ENCODE data around the gene PDCD1. TPM values are rescaled to one million over a fixed set of nuclear protein-coding genes. Genes with fewer than 3 reads are reported as not detected.

The PDCD1 gene
- total and polyA plus RNA-seq, 10 of the 15 experiments (the other 5 are each of a cell fraction or from before 2014, with no cell fraction given), result 0.62 to 6.4 (median 2.9) TPM; not detected in 2

- H3K27me3 ChIP-seq (replicated peaks in 1 of 2; ENCODE audit: control insufficient read depth in 2 of 2, insufficient read depth in 2 of 2, low read length in 1 of 2), result no peaks in the 10 kb centered on the region
- no peaks in the 10 kb centered on the region for H3K79me2 ChIP-seq (ENCODE audit: control insufficient read depth, insufficient read depth, low read length)
- H3K4me2 ChIP-seq (ENCODE audit: control insufficient read depth, insufficient read depth), result no peak overlapping the region
- ATAC-seq, result no peak
- 92% methylated on average over 21 of the region's 23 CpGs for WGBS (ENCODE audit: insufficient coverage, insufficient replicate concordance, low lambda C conversion rate, missing lambda C conversion rate)
- H3K9me3 ChIP-seq (replicated peaks; ENCODE audit: control insufficient read depth, insufficient read depth, low read length), result no peaks in the 10 kb centered on the region; the same call in 2 of the 3 replicates
- TF ChIP-seq NR2F1 (conservative IDR thresholded peaks at IDR 0.05), result no peak
- no peak for TF ChIP-seq SMC3 (IDR thresholded peaks at IDR 0.05; ENCODE audit: borderline replicate concordance, low read length)
- TF ChIP-seq SIX5 (IDR thresholded peaks at IDR 0.05; ENCODE audit: low read depth, low read length, severe bottlenecking), result no peak
- no peak for TF ChIP-seq MYC (IDR thresholded peaks at IDR 0.05; ENCODE audit: insufficient read depth, insufficient read length, insufficient replicate concordance, low read length, severe bottlenecking)
- no peak for TF ChIP-seq CBFB (IDR thresholded peaks at IDR 0.05; ENCODE audit: low read depth)
- no peak for TF ChIP-seq ASH2L (IDR thresholded peaks at IDR 0.05; ENCODE audit: borderline replicate concordance, low read depth)
- no peak for TF ChIP-seq KLF5 (IDR thresholded peaks at IDR 0.05; ENCODE audit: partially characterized antibody)
- no peak overlapping the region for H2AFZ ChIP-seq (ENCODE audit: control insufficient read depth, low read depth, low read length)
- no peak for DNase-seq (ENCODE audit: low read depth, low spot score)
- POLR2A ChIA-PET, result no interaction called here
- H3K4me3 ChIP-seq, result no peak overlapping the region
- no peak for FAIRE-seq
- no TSS peak for BruUV-seq (replicated peaks)
- H3K36me3 ChIP-seq (ENCODE audit: control insufficient read depth in 2 of 2, insufficient read depth in 2 of 2, low read length in 1 of 2), result no peaks in the 10 kb centered on the region
- SMC1A ChIA-PET (ENCODE audit: uncharacterized antibody, unreplicated experiment), result no interaction called here
- intact Hi-C loops (cut with micrococcal nuclease; ENCODE audit: unreplicated experiment), result no loop called here
- in situ Hi-C loops (cut with MboI), result no loop called here
- H3K27ac ChIP-seq (ENCODE audit: control insufficient read depth, insufficient read depth), result no peak overlapping the region
- RAD21 ChIA-PET (ENCODE audit: unreplicated experiment), result no interaction called here
- no peaks in the 10 kb centered on the region for H4K20me1 ChIP-seq (ENCODE audit: control insufficient read depth, insufficient read depth)
- H3K4me1 ChIP-seq (ENCODE audit: control insufficient read depth, insufficient read depth, low read length), result no peaks in the 10 kb centered on the region
- no peak overlapping the region for H3K9ac ChIP-seq (ENCODE audit: control insufficient read depth, insufficient read depth, low read length)
- CTCF ChIA-PET, result interaction anchor here (0.5 kb wide), 1 partner anchor 147 kb away, joined by 4 read pairs; no protein-coding TSS in a partner anchor
Observed at GRCh38 chr2:241894056-241894641, 35.5 kb upstream of the PDCD1 start.

GRCh38 chr2:241893265-241893664 lies 34.6 kb upstream of the PDCD1 start:
- CTCF ChIA-PET, result interaction anchor here (0.6 kb wide), 1 partner anchor 10 kb away, joined by 3 read pairs; no protein-coding TSS in a partner anchor
- SMC1A ChIA-PET (ENCODE audit: uncharacterized antibody, unreplicated experiment), result no interaction called here
- no TSS peak for BruUV-seq (replicated peaks)
- H3K79me2 ChIP-seq (ENCODE audit: control insufficient read depth, insufficient read depth, low read length), result no peaks in the 10 kb centered on the region
- no peak for DNase-seq (ENCODE audit: low read depth, low spot score)
- no peak overlapping the region for H3K9ac ChIP-seq (ENCODE audit: control insufficient read depth, insufficient read depth, low read length)
- FAIRE-seq, result no peak
- no peak overlapping the region for H3K27ac ChIP-seq (ENCODE audit: control insufficient read depth, insufficient read depth)
- no peak overlapping the region for H3K4me3 ChIP-seq
- 86% methylated on average over 16 of the region's 16 CpGs for WGBS (ENCODE audit: insufficient coverage, insufficient replicate concordance, low lambda C conversion rate, missing lambda C conversion rate)
- in situ Hi-C loops (cut with MboI), result no loop called here
- RAD21 ChIA-PET (ENCODE audit: unreplicated experiment), result no interaction called here
- intact Hi-C loops (cut with micrococcal nuclease; ENCODE audit: unreplicated experiment), result no loop called here
- no peak overlapping the region for H2AFZ ChIP-seq (ENCODE audit: control insufficient read depth, low read depth, low read length)
- H3K27me3 ChIP-seq (replicated peaks in 1 of 2; ENCODE audit: control insufficient read depth in 2 of 2, insufficient read depth in 2 of 2, low read length in 1 of 2), result no peaks in the 10 kb centered on the region
- ATAC-seq, result no peak
- H4K20me1 ChIP-seq (ENCODE audit: control insufficient read depth, insufficient read depth), result no peaks in the 10 kb centered on the region
- H3K4me1 ChIP-seq (ENCODE audit: control insufficient read depth, insufficient read depth, low read length), result no peaks in the 10 kb centered on the region
- H3K4me2 ChIP-seq (ENCODE audit: control insufficient read depth, insufficient read depth), result no peak overlapping the region
- H3K36me3 ChIP-seq (ENCODE audit: control insufficient read depth in 2 of 2, insufficient read depth in 2 of 2, low read length in 1 of 2), result no peaks in the 10 kb centered on the region
- no peaks in the 10 kb centered on the region; the same call in 2 of the 3 replicates for H3K9me3 ChIP-seq (replicated peaks; ENCODE audit: control insufficient read depth, insufficient read depth, low read length)
- POLR2A ChIA-PET, result no interaction called here
- TF ChIP-seq NRF1 (conservative IDR thresholded peaks at IDR 0.05; ENCODE audit: low read depth, low read length) (no peak), IRF3 (IDR thresholded peaks at IDR 0.05) (no peak), NFXL1 (IDR thresholded peaks at IDR 0.05; ENCODE audit: borderline replicate concordance) (no peak), ATF7 (IDR thresholded peaks at IDR 0.05; ENCODE audit: low read depth) (no peak), ESRRA (IDR thresholded peaks at IDR 0.05; ENCODE audit: low read length) (no peak), HDGF (IDR thresholded peaks at IDR 0.05) (no peak)
- TF ChIP-seq, protein P1, sequence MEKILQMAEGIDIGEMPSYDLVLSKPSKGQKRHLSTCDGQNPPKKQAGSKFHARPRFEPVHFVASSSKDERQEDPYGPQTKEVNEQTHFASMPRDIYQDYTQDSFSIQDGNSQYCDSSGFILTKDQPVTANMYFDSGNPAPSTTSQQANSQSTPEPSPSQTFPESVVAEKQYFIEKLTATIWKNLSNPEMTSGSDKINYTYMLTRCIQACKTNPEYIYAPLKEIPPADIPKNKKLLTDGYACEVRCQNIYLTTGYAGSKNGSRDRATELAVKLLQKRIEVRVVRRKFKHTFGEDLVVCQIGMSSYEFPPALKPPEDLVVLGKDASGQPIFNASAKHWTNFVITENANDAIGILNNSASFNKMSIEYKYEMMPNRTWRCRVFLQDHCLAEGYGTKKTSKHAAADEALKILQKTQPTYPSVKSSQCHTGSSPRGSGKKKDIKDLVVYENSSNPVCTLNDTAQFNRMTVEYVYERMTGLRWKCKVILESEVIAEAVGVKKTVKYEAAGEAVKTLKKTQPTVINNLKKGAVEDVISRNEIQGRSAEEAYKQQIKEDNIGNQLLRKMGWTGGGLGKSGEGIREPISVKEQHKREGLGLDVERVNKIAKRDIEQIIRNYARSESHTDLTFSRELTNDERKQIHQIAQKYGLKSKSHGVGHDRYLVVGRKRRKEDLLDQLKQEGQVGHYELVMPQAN (conservative IDR thresholded peaks at IDR 0.05), result no peak
